Measurements from ENCODE around the gene HAUS8.

DNA sequence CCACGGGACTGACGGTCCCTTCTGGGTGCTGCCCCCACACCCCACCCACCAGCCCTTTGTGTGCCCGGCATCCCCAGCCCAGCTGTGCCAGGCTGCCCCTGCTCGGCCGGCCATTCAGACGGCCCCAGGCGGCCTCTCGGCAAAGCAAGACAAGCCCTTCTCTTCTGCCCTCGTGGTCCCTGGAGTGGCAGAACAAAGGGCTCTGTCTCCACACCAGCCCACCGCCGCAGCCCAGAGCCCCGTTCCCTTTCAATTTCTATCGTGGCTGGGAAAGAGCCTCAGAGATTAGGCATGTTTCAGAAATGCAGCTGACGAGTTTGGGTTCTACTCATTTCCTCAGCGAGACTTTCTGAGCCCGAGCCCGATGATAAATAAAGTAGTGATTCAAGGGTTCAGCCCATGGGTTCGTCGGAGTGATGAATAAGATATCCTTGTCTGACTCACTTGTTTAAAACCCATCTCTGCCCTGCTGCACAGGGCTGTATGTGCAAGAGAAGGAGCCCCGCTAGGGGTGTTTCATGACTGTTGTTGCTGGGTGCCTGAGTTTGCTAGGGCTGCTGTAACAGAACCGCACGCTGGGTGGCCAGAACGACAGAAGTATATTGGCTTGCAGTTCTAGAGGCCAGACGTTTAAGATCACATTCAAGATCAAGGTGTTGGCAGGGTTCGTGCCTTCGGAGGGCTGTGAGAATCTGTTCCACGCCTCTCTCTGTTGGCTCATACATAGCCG lies 4.6 kb upstream of the HAUS8 start:
- TF ChIP-seq POLR2AphosphoS5 (IDR thresholded peaks at IDR 0.05) (no peak), EZH2 (IDR thresholded peaks at IDR 0.05; ENCODE audit: borderline replicate concordance, insufficient read depth, low read length, poor library complexity, severe bottlenecking) (no peak), RAD21 (conservative IDR thresholded peaks at IDR 0.05) (no peak), TAF1 (IDR thresholded peaks at IDR 0.05; ENCODE audit: low read depth) (no peak), EP300 (conservative IDR thresholded peaks at IDR 0.05; ENCODE audit: poor library complexity, severe bottlenecking) (no peak), MXI1 (conservative IDR thresholded peaks at IDR 0.05; ENCODE audit: poor library complexity, severe bottlenecking) (no peak), SMC3 (conservative IDR thresholded peaks at IDR 0.05; ENCODE audit: poor library complexity) (no peak)
- TF ChIP-seq, protein P1, sequence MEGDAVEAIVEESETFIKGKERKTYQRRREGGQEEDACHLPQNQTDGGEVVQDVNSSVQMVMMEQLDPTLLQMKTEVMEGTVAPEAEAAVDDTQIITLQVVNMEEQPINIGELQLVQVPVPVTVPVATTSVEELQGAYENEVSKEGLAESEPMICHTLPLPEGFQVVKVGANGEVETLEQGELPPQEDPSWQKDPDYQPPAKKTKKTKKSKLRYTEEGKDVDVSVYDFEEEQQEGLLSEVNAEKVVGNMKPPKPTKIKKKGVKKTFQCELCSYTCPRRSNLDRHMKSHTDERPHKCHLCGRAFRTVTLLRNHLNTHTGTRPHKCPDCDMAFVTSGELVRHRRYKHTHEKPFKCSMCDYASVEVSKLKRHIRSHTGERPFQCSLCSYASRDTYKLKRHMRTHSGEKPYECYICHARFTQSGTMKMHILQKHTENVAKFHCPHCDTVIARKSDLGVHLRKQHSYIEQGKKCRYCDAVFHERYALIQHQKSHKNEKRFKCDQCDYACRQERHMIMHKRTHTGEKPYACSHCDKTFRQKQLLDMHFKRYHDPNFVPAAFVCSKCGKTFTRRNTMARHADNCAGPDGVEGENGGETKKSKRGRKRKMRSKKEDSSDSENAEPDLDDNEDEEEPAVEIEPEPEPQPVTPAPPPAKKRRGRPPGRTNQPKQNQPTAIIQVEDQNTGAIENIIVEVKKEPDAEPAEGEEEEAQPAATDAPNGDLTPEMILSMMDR (IDR thresholded peaks at IDR 0.05; ENCODE audit: poor library complexity, severe bottlenecking): no peak
- TF ChIP-seq, protein P2, sequence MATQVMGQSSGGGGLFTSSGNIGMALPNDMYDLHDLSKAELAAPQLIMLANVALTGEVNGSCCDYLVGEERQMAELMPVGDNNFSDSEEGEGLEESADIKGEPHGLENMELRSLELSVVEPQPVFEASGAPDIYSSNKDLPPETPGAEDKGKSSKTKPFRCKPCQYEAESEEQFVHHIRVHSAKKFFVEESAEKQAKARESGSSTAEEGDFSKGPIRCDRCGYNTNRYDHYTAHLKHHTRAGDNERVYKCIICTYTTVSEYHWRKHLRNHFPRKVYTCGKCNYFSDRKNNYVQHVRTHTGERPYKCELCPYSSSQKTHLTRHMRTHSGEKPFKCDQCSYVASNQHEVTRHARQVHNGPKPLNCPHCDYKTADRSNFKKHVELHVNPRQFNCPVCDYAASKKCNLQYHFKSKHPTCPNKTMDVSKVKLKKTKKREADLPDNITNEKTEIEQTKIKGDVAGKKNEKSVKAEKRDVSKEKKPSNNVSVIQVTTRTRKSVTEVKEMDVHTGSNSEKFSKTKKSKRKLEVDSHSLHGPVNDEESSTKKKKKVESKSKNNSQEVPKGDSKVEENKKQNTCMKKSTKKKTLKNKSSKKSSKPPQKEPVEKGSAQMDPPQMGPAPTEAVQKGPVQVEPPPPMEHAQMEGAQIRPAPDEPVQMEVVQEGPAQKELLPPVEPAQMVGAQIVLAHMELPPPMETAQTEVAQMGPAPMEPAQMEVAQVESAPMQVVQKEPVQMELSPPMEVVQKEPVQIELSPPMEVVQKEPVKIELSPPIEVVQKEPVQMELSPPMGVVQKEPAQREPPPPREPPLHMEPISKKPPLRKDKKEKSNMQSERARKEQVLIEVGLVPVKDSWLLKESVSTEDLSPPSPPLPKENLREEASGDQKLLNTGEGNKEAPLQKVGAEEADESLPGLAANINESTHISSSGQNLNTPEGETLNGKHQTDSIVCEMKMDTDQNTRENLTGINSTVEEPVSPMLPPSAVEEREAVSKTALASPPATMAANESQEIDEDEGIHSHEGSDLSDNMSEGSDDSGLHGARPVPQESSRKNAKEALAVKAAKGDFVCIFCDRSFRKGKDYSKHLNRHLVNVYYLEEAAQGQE (IDR thresholded peaks at IDR 0.05; ENCODE audit: borderline replicate concordance): no peak

Data from neural cell (in vitro differentiated cells).